H9 (cell line): ENCODE results near the gene CYBA. TPM values are rescaled to one million over a fixed set of nuclear protein-coding genes. Genes with fewer than 3 reads are reported as not detected.

Experiments used
- DNase-seq: peaks from one replicate; pipeline ENCODE4 v3.0.0-alpha.2; 2017
- H2AFZ ChIP-seq: one replicate; pipeline ENCODE4 v1.6.1; 2013; ENCODE audit warnings: mild to moderate bottlenecking, low read length, control low read depth, moderate library complexity
- H2AK5ac ChIP-seq: 2 replicates; pipeline ENCODE4 v1.6.1; 2013; ENCODE audit warnings: low read length, control low read depth, mixed read lengths; ENCODE audit not compliant: insufficient read length
- H2BK120ac ChIP-seq: one replicate; pipeline ENCODE4 v1.6.1; 2013; ENCODE audit warnings: low read depth, mild to moderate bottlenecking, low read length, control low read depth, inconsistent platforms; ENCODE audit not compliant: poor library complexity, severe bottlenecking
- H2BK12ac ChIP-seq: 2 replicates; pipeline ENCODE4 v1.6.1; 2013; ENCODE audit warnings: low read length, control low read depth, mixed read lengths, low read depth; ENCODE audit not compliant: insufficient read length
- H2BK15ac ChIP-seq: 2 replicates; pipeline ENCODE4 v1.6.1; 2013; ENCODE audit warnings: low read depth, low read length, control low read depth
- H2BK20ac ChIP-seq: one replicate; pipeline ENCODE4 v1.6.1; 2013; ENCODE audit warnings: low read depth, mild to moderate bottlenecking, low read length, control low read depth, inconsistent platforms; ENCODE audit not compliant: poor library complexity, severe bottlenecking
- H2BK5ac ChIP-seq: 2 replicates; pipeline ENCODE4 v1.6.1; 2013; ENCODE audit warnings: low read length, control low read depth, mixed read lengths; ENCODE audit not compliant: insufficient read length
- H3K14ac ChIP-seq: 2 replicates; pipeline ENCODE4 v1.6.1; 2013; ENCODE audit warnings: low read length, control low read depth; ENCODE audit not compliant: insufficient read depth
- H3K18ac ChIP-seq: 2 replicates; pipeline ENCODE4 v1.6.1; 2013; ENCODE audit warnings: low read depth, mild to moderate bottlenecking, mixed read lengths, low read length, control low read depth; ENCODE audit not compliant: insufficient read length
- H3K23ac ChIP-seq: 2 replicates; pipeline ENCODE4 v1.6.1; 2013; ENCODE audit warnings: low read length, control low read depth, mixed read lengths, low read depth; ENCODE audit not compliant: insufficient read length
- H3K23me2 ChIP-seq: 2 replicates; pipeline ENCODE4 v1.6.1; 2013; ENCODE audit warnings: low read depth, mild to moderate bottlenecking, mixed read lengths, low read length, control low read depth; ENCODE audit not compliant: insufficient read length, poor library complexity, severe bottlenecking
- H3K27ac ChIP-seq: 2 replicates; pipeline ENCODE4 v1.5.1; 2013; ENCODE audit warnings: low read length, control low read depth, mixed read lengths, low read depth; ENCODE audit not compliant: insufficient read length
- H3K27me3 ChIP-seq: 2 replicates; pipeline ENCODE4 v1.6.1; 2013; ENCODE audit warnings: low read length, control low read depth, inconsistent platforms; ENCODE audit not compliant: insufficient read depth
- H3K4ac ChIP-seq: 2 replicates; pipeline ENCODE4 v1.6.1; 2013; ENCODE audit warnings: low read depth, mild to moderate bottlenecking, control low read depth, inconsistent platforms, low read length, moderate library complexity
- H3K4me1 ChIP-seq: 2 replicates; pipeline ENCODE4 v1.6.1; 2013; ENCODE audit warnings: low read length, control low read depth, inconsistent platforms; ENCODE audit not compliant: insufficient read depth
- H3K4me2 ChIP-seq: 2 replicates; pipeline ENCODE4 v1.6.1; 2013; ENCODE audit warnings: low read length, control low read depth, mixed read lengths; ENCODE audit not compliant: insufficient read length, insufficient read depth
- H3K56ac ChIP-seq: 2 replicates; pipeline ENCODE4 v1.6.1; 2013; ENCODE audit warnings: low read depth, mild to moderate bottlenecking, mixed read lengths, low read length, control low read depth; ENCODE audit not compliant: insufficient read length
- H3K79me1 ChIP-seq: 2 replicates; pipeline ENCODE4 v1.6.1; 2013; ENCODE audit warnings: low read depth, mild to moderate bottlenecking, moderate library complexity, low read length, control low read depth, inconsistent platforms; ENCODE audit not compliant: insufficient read depth, poor library complexity, severe bottlenecking
- H3K79me2 ChIP-seq: 2 replicates; pipeline ENCODE4 v1.6.1; 2013; ENCODE audit warnings: low read length, control low read depth, inconsistent platforms; ENCODE audit not compliant: insufficient read depth
- H3K9ac ChIP-seq: 2 replicates; pipeline ENCODE4 v1.6.1; 2013; ENCODE audit warnings: low read length, control low read depth, mixed read lengths; ENCODE audit not compliant: insufficient read length; ENCODE audit errors: extremely low read depth
- H3K9me3 ChIP-seq: one replicate; pipeline ENCODE4 v1.6.1; 2013; ENCODE audit warnings: low read depth, low read length, inconsistent platforms; ENCODE audit not compliant: control insufficient read depth
- H3T11ph ChIP-seq: one replicate; pipeline ENCODE4 v1.6.1; 2013; ENCODE audit warnings: mild to moderate bottlenecking, low read length, control low read depth, inconsistent platforms
- H4K20me1 ChIP-seq: one replicate; pipeline ENCODE4 v1.6.1; 2013; ENCODE audit not compliant: control insufficient read depth, insufficient read length, insufficient read depth
- H4K5ac ChIP-seq: 2 replicates; pipeline ENCODE4 v1.6.1; 2013; ENCODE audit warnings: low read depth, mild to moderate bottlenecking, mixed read lengths, low read length, control low read depth; ENCODE audit not compliant: insufficient read length
- H4K8ac ChIP-seq: replicated peaks from 2 replicates; pipeline ENCODE4 v1.6.1; 2013; ENCODE audit warnings: low read length, control low read depth, mixed read lengths, low read depth; ENCODE audit not compliant: insufficient read length
- H4K91ac ChIP-seq: 2 replicates; pipeline ENCODE4 v1.6.1; 2013; ENCODE audit warnings: low read depth, mild to moderate bottlenecking, moderate library complexity, mixed read lengths, low read length, control low read depth; ENCODE audit not compliant: insufficient read length
- H3K27ac Mint-ChIP-seq, 3 experiments: 2 replicates in 2 of 3; 3 replicates in 1 of 3; pipeline ENCODE4 v1.8.0; 2020 to 2021; ENCODE audit warnings: mixed read lengths in 3 of 3, mild to moderate bottlenecking in 1 of 3, moderate library complexity in 1 of 3
- H3K27me3 Mint-ChIP-seq: 2 replicates; pipeline ENCODE4 v1.8.0; 2021; ENCODE audit warnings: low read depth, mild to moderate bottlenecking, moderate library complexity, mixed read lengths
- H3K36me3 Mint-ChIP-seq, 3 experiments: 2 replicates in 2 of 3; 3 replicates in 1 of 3; pipeline ENCODE4 v1.8.0; 2020 to 2021; ENCODE audit warnings: low read depth in 3 of 3, mixed read lengths in 3 of 3; ENCODE audit not compliant: insufficient read depth in 1 of 3
- H3K4me1 Mint-ChIP-seq, 2 experiments: 2 replicates each; pipeline ENCODE4 v1.8.0; 2020; ENCODE audit warnings: mixed read lengths in 2 of 2
- H3K4me3 Mint-ChIP-seq, 2 experiments: 2 replicates in 1 of 2; 3 replicates in 1 of 2; pipeline ENCODE4 v1.8.0; 2020 to 2021; ENCODE audit warnings: mild to moderate bottlenecking in 2 of 2, mixed read lengths in 2 of 2, moderate library complexity in 1 of 2
- H3K9me3 Mint-ChIP-seq, 2 experiments: 2 replicates in 1 of 2; 3 replicates in 1 of 2; pipeline ENCODE4 v1.8.0; 2020; ENCODE audit warnings: mild to moderate bottlenecking in 2 of 2, mixed read lengths in 2 of 2, moderate library complexity in 1 of 2
- CTCF ChIP-seq: fragments of 200-600 bp; sonication (generic); conservative IDR thresholded peaks from 3 replicates; pipeline ENCODE4 v1.8.0; 2021; ENCODE audit warnings: antibody characterized with exemption, mild to moderate bottlenecking
- WGBS: extraction: QIAGEN DNeasy Blood & Tissue Kit; methylation state at CpG from one replicate; pipeline ENCODE4 v1.1.7; 2013; ENCODE audit warnings: missing lambda C conversion rate, low lambda C conversion rate, mixed read lengths; ENCODE audit not compliant: insufficient read length; ENCODE audit errors: extremely low coverage; 5-methylcytosine and 5-hydroxymethylcytosine counted together
- total RNA-seq: library from RNA; stranded (reverse); gene quantifications from 2 replicates; pipeline ENCODE4 v1.2.1, GENCODE V29; 2021

CYBA gene
- total RNA-seq, 1 experiment from 2014 or later = 153 TPM

GRCh38 chr16:88643644-88643932 lies 7.3 kb downstream of the CYBA start:
- no peak overlapping the region for H4K8ac ChIP-seq
- no peak overlapping the region for H2AFZ ChIP-seq
- H2BK12ac ChIP-seq = no peak overlapping the region
- Mint-ChIP-seq H3K9me3 (no peaks in the 10 kb centered on the region), H3K27ac (no peak overlapping the region), H3K27me3 (peaks cover 10% of the 10 kb centered on the region), H3K4me1 (peaks cover 8 to 11% of the 10 kb centered on the region in 2 experiments), H3K4me3 (no peak overlapping the region), H3K36me3 (peaks cover 5 to 17% (median 15%) of the 10 kb centered on the region in 3 experiments; a peak in 6 of 7 replicates)
- no peak overlapping the region for H4K91ac ChIP-seq
- H3K9ac ChIP-seq = no peak overlapping the region
- no peak overlapping the region for H3K56ac ChIP-seq
- H3K23me2 ChIP-seq = no peaks in the 10 kb centered on the region
- H2AK5ac ChIP-seq = no peak overlapping the region
- H3K18ac ChIP-seq = no peak overlapping the region
- WGBS = no CpG with 5 or more reads among the region's 9 CpGs
- H2BK120ac ChIP-seq = no peak overlapping the region
- no peak overlapping the region for H2BK15ac ChIP-seq
- H4K20me1 ChIP-seq = no peaks in the 10 kb centered on the region
- TF ChIP-seq CTCF = no peak
- H2BK5ac ChIP-seq = no peak overlapping the region
- H3K27ac ChIP-seq = no peak overlapping the region
- H3K14ac ChIP-seq = no peak overlapping the region
- no peak for DNase-seq
- H3K4me2 ChIP-seq = no peak overlapping the region
- no peaks in the 10 kb centered on the region for H3K27me3 ChIP-seq
- H3K23ac ChIP-seq = no peak overlapping the region
- peaks cover 4% of the 10 kb centered on the region; the same call in 1 of the 2 replicates for H3K4me1 ChIP-seq
- no peak overlapping the region for H2BK20ac ChIP-seq
- no peaks in the 10 kb centered on the region for H3K79me2 ChIP-seq
- H3K9me3 ChIP-seq = no peaks in the 10 kb centered on the region
- H3T11ph ChIP-seq = no peak overlapping the region
- H3K4ac ChIP-seq = no peak overlapping the region
- no peaks in the 10 kb centered on the region for H3K79me1 ChIP-seq
- no peak overlapping the region for H4K5ac ChIP-seq
